ENCODE results near the gene LINGO1. TPM values are rescaled to one million over a fixed set of nuclear protein-coding genes. Genes with fewer than 3 reads are reported as not detected.
A peak's percentile ranks its signal among the peaks of the same experiment; 100 is the strongest.

LINGO1 gene
- total and polyA plus RNA-seq, 2 of the 8 experiments (the other 6 are each of a cell fraction or from before 2014, with no cell fraction given): 57.1 to 114 TPM

DNA sequence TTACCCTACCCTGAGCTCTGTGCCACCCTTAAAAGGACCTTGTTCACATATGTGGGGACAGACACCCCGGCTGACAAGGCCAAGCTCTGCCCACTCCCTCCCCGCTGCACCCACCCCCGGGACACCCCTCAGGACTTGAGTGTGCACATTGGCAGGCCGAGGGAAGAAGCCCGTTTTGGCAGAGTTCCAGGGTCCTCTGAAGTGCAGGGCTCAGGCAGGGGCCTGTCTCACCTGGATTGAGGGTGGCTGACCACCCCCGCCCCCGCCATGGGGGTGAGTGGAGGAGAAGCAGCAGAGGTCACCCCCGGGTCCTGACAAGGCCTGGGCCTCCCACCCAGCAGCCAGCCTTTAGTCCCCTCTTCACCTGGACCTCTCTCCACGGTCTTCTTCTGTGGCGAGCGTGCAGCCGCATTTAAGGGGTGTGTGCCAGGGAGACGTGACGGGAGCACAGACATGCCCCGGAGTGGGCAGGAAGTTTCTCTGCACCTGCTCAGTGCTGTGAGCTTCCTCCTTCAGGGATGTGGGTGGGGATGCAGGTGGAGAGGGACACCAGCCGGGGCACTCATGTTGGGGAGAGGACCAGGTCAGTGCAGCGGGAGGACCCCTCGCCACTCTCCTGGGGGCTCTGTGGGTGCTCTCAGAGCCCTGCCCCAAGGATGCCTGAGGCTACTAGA lies 50.7 kb downstream of the LINGO1 start:
- no peak overlapping the region for H4K5ac ChIP-seq (ENCODE audit: insufficient read length, low read depth, low read length)
- H3K79me1 ChIP-seq (ENCODE audit: low read depth, low read length): no peaks in the 10 kb centered on the region
- no peaks in the 10 kb centered on the region for H3K27me3 ChIP-seq (replicated peaks in 1 of 4; ENCODE audit: control insufficient read depth in 3 of 4, extremely low read depth in 1 of 4, insufficient read depth in 3 of 4, low read length in 3 of 4)
- no peak overlapping the region for H2AFZ ChIP-seq (ENCODE audit: low read length)
- no peak overlapping the region for H3K27ac ChIP-seq (ENCODE audit: low read depth, low read length)
- no peak overlapping the region for H4K8ac ChIP-seq (ENCODE audit: extremely low read depth, insufficient read depth, low read length)
- no peak overlapping the region for H3K9ac ChIP-seq (replicated peaks in 1 of 4; ENCODE audit: extremely low read depth in 1 of 4, low read depth in 3 of 4, low read length in 3 of 4)
- no peak for DNase-seq (ENCODE audit: low read depth in 1 of 2, low spot score in 2 of 2)
- H3K18ac ChIP-seq (ENCODE audit: extremely low read depth, low read length): no peak overlapping the region
- H3K36me3 ChIP-seq (ENCODE audit: control insufficient read depth in 2 of 4, insufficient read depth in 4 of 4, low read length in 3 of 4): no peaks in the 10 kb centered on the region
- no peak overlapping the region for H2BK5ac ChIP-seq (ENCODE audit: low read depth, low read length)
- TF ChIP-seq GTF2F1 (IDR thresholded peaks at IDR 0.05; ENCODE audit: borderline replicate concordance, low read depth, low read length) (no peak), EP300 (IDR thresholded peaks at IDR 0.05; ENCODE audit: borderline replicate concordance in 1 of 2, low read depth in 2 of 2, low read length in 2 of 2) (no peak), KDM1A (IDR thresholded peaks at IDR 0.05; ENCODE audit: borderline replicate concordance, low read length) (no peak), TBP (IDR thresholded peaks at IDR 0.05; ENCODE audit: low read depth, low read length) (no peak)
- 86% methylated on average over 18 of the region's 18 CpGs; no CpG with 5 or more reads in 1 of the 2 experiments for WGBS, 2 experiments (ENCODE audit: extremely low coverage in 1 of 2, insufficient coverage in 1 of 2, insufficient read length in 1 of 2, insufficient replicate concordance in 2 of 2, low coverage in 1 of 2, low lambda C conversion rate in 2 of 2, missing lambda C conversion rate in 1 of 2)
- no peak overlapping the region for H2BK12ac ChIP-seq (ENCODE audit: low read depth, low read length)
- H3K9me3 ChIP-seq (ENCODE audit: insufficient read depth in 2 of 2, low read depth in 1 of 2, low read length in 1 of 2): no peaks in the 10 kb centered on the region
- no peaks in the 10 kb centered on the region for H4K20me1 ChIP-seq (replicated peaks in 1 of 2; ENCODE audit: control insufficient read depth in 1 of 2, insufficient read depth in 2 of 2, low read length in 2 of 2)
- H2BK15ac ChIP-seq (ENCODE audit: low read length): 0 out of 2 replicates have a peak overlapping the region, but pooled peaks have one; percentile 46
- H3K56ac ChIP-seq (replicated peaks; ENCODE audit: insufficient read length, low read depth, low read length): no peak overlapping the region
- no peak overlapping the region for H2BK20ac ChIP-seq (ENCODE audit: low read length)
- H3K23ac ChIP-seq (ENCODE audit: insufficient read length): no peak overlapping the region
- peaks cover 0 to 1% (median 0%) of the 10 kb centered on the region in 4 experiments; a peak in 4 of 7 replicates for H3K4me1 ChIP-seq (replicated peaks in 1 of 4; ENCODE audit: control insufficient read depth in 3 of 4, insufficient read depth in 4 of 4, low read length in 3 of 4)
- H2AK5ac ChIP-seq (ENCODE audit: low read depth, low read length): no peak overlapping the region
- no peak overlapping the region for H2BK120ac ChIP-seq (replicated peaks; ENCODE audit: low read depth, low read length)
- no peak overlapping the region for H3K14ac ChIP-seq (ENCODE audit: insufficient read length)
- H3K4me2 ChIP-seq (ENCODE audit: insufficient read depth in 1 of 2, low read depth in 2 of 2, low read length in 2 of 2): no peak overlapping the region
- ChIA-PET CTCF (ENCODE audit: partially characterized antibody) (interaction anchor here (1.0 to 7.2 kb wide), 3 partner anchors 10 to 240 kb away, joined by 3 to 74 read pairs (median 4); no protein-coding TSS in a partner anchor), POLR2A (ENCODE audit: partially characterized antibody) (no interaction called here)
- no peaks in the 10 kb centered on the region for H3K23me2 ChIP-seq (ENCODE audit: low read depth, low read length)
- no peaks in the 10 kb centered on the region for H3K79me2 ChIP-seq (ENCODE audit: control insufficient read depth in 1 of 2, insufficient read depth in 2 of 2, low read length in 2 of 2)
- no peak overlapping the region for H4K91ac ChIP-seq (replicated peaks; ENCODE audit: insufficient read length, low read length)
- no peak overlapping the region for H3K4ac ChIP-seq (replicated peaks; ENCODE audit: insufficient read length, low read depth, low read length)
- H3K4me3 ChIP-seq (ENCODE audit: extremely low read depth in 1 of 4, insufficient read depth in 2 of 4, low read depth in 3 of 4, low read length in 4 of 4): no peak overlapping the region
- FAIRE-seq: no peak

Data from H1 (cell line).